Adrenal gland (tissue), 12 donors: ENCODE results near the gene NCDN. TPM values are rescaled to one million over a fixed set of nuclear protein-coding genes. Genes with fewer than 3 reads are reported as not detected.
A peak's percentile ranks its signal among the peaks of the same experiment; 100 is the strongest.

Source experiments
- DNase-seq, 7 donors: peaks; one replicate each; pipeline ENCODE4 v3.0.0-alpha.2; 2019 to 2020
- H3K27ac ChIP-seq, 5 donors: fragments of 200-600 bp; sonication (generic) in 4 of 5; 1 replicate in 3 of 5; 2 replicates in 2 of 5; pipeline versions ENCODE4 v1.5.1 to v1.8.0; 2016 to 2020; ENCODE audit warnings: mild to moderate bottlenecking in 1 of 5
- H3K27me3 ChIP-seq: fragments of 200-600 bp; 2 replicates; pipeline ENCODE4 v1.8.0; 2021
- H3K36me3 ChIP-seq, 2 donors: fragments of 200-600 bp; replicated peaks in 1 of 2; 1 replicate in 1 of 2; 2 replicates in 1 of 2; pipeline versions ENCODE4 v1.5.1 to v1.8.0; 2018 to 2022
- H3K4me1 ChIP-seq, 2 donors: fragments of 200-600 bp; replicated peaks in 1 of 2; 1 replicate in 1 of 2; 2 replicates in 1 of 2; pipeline versions ENCODE4 v1.5.1 to v1.8.0; 2018 to 2021
- H3K4me3 ChIP-seq, 4 donors: fragments of 200-600 bp; sonication (generic) in 3 of 4; one replicate each; pipeline ENCODE4 v1.5.1; 2016 to 2018
- H3K9me3 ChIP-seq, 3 donors: fragments of 200-600 bp; sonication (generic) in 1 of 3; replicated peaks in 1 of 3; 1 replicate in 2 of 3; 2 replicates in 1 of 3; pipeline versions ENCODE4 v1.5.1 to v1.8.0; 2016 to 2021
- POLR2A ChIP-seq, 2 donors: fragments of 450-650 bp; IDR thresholded peaks; one replicate each; pipeline ENCODE4 v1.6.1; 2017; ENCODE audit warnings: antibody characterized with exemption in 2 of 2, mild to moderate bottlenecking in 2 of 2, moderate library complexity in 1 of 2
- WGBS, 4 donors: extraction: QIAGEN DNeasy Blood & Tissue Kit in 2 of 4; methylation state at CpG; one replicate each; pipeline versions ENCODE4 v1.1.5 to v1.1.7; 2013 to 2017; 5-methylcytosine and 5-hydroxymethylcytosine counted together
- intact Hi-C, 2 donors: fragments of 100-400 bp; cut with DNase I; formaldehyde crosslinking; loops; one replicate each; pipeline versions ENCODE4 v1.14.1 to v1.15.0; 2022 to 2023
- polyA plus RNA-seq, 3 donors: library from polyadenylated mRNA; stranded (reverse); fragments of 200-250 nt in 2 of 3; fragments of 350-450 nt in 1 of 3; fragmentation: Illumina TruSeq in 1 of 3; extraction: RNeasy Lipid Tissue Mini Kit (QIAGEN cat#74804) in 1 of 3; gene quantifications; one replicate each; pipeline ENCODE4 v1.2.3, GENCODE V29; 2013 to 2014
- total RNA-seq, 9 donors: library from RNA; depleted of rRNA in 4 of 9; stranded (reverse); fragments of >200 nt in 4 of 9; fragments of 120-200 nt in 1 of 9; fragmentation: NEBNext Ultra II Directional in 1 of 9; extraction: Animal tissue kit (Norgen Biotek cat#: 25700) in 1 of 9; gene quantifications; one replicate each; pipeline versions ENCODE4 v1.1.0 to v1.2.4, GENCODE V29; 2013 to 2023
- TF ChIP-seq, protein P1 (sequence below), 6 experiments: fragments of 450-650 bp in 4 of 6; fragments of 200-600 bp in 2 of 6; sonication (generic) in 1 of 6; IDR thresholded peaks; 1 replicate in 5 of 6; 2 replicates in 1 of 6; pipeline versions ENCODE4 v1.5.1 to v1.8.0; 2016 to 2021; ENCODE audit warnings: antibody characterized with exemption in 6 of 6, mild to moderate bottlenecking in 2 of 6, moderate library complexity in 1 of 6
- donor health status: healthy with polysubstance abuse.
- donor health status: Bipolar disorder and iron deficiency.
- donor health status: DM: yes; HTN: yes; CAD: no.
- donor health status: DM: no; HTN: no; CAD: no.
- donor health status: DM: no; HTN: no; CAD: no.
- donor health status: DM: yes; HTN: yes; CAD: no.

The NCDN gene
- total and polyA plus RNA-seq, 12 donors = 12.0 to 49.3 (median 38.7) TPM

DNA sequence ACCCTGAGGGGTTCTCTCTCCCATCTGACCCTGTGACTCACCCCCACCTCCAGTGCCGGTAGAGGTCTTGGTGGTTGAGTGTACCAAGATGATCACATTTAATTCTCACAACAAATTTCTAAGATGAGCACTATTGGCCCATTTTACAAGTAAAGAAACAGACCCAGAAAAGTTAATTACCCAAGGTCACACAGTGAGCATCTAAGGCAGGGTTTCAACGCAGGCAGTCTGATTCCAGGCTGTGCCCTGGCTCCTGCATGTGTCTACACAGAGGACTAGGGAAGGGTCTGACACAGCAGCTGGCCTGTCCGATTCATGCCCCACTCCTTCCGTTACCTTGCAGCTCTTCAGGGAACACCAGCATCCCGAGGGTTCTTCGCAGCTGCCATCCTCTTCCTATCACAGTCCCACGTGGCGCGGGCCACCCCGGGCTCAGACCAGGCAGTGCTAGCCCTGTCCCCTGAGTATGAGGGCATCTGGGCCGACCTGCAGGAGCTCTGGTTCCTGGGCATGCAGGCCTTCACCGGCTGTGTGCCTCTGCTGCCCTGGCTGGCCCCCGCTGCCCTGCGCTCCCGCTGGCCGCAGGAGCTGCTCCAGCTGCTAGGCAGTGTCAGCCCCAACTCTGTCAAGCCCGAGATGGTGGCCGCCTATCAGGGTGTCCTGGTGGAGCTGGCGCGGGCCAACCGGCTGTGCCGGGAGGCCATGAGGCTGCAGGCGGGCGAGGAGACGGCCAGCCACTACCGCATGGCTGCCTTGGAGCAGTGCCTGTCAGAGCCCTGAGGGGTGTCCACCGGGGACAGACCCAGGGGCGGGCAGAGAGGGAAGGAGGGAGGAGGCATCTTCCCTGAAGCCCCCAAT, 7.5 kb downstream of the NCDN start:
- intact Hi-C loops = loop anchor here (5.0 to 10.0 kb wide), 5 partner anchors 113 to 360 kb away; partner anchors contain the start of gene C1orf216 (in 1 of the 2)
- TF ChIP-seq, protein P1, sequence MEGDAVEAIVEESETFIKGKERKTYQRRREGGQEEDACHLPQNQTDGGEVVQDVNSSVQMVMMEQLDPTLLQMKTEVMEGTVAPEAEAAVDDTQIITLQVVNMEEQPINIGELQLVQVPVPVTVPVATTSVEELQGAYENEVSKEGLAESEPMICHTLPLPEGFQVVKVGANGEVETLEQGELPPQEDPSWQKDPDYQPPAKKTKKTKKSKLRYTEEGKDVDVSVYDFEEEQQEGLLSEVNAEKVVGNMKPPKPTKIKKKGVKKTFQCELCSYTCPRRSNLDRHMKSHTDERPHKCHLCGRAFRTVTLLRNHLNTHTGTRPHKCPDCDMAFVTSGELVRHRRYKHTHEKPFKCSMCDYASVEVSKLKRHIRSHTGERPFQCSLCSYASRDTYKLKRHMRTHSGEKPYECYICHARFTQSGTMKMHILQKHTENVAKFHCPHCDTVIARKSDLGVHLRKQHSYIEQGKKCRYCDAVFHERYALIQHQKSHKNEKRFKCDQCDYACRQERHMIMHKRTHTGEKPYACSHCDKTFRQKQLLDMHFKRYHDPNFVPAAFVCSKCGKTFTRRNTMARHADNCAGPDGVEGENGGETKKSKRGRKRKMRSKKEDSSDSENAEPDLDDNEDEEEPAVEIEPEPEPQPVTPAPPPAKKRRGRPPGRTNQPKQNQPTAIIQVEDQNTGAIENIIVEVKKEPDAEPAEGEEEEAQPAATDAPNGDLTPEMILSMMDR (IDR thresholded peaks at IDR 0.05) = peak in 1 of 6 experiments; percentile 5
- no peak for TF ChIP-seq POLR2A (IDR thresholded peaks at IDR 0.05)
- no peak overlapping the region for H3K4me3 ChIP-seq
- peaks cover 0 to 32% of the 10 kb centered on the region in 2 donors for H3K36me3 ChIP-seq
- no peaks in the 10 kb centered on the region for H3K9me3 ChIP-seq
- H3K27me3 ChIP-seq = no peaks in the 10 kb centered on the region
- H3K4me1 ChIP-seq = peaks cover 0 to 22% of the 10 kb centered on the region in 2 donors
- peak in 1 of 7 donors; percentile 51 for DNase-seq
- WGBS, 4 donors = 75 to 91% (median 85%) methylated on average over 10 to 28 of the region's 28 CpGs
- no peak overlapping the region for H3K27ac ChIP-seq

DNA sequence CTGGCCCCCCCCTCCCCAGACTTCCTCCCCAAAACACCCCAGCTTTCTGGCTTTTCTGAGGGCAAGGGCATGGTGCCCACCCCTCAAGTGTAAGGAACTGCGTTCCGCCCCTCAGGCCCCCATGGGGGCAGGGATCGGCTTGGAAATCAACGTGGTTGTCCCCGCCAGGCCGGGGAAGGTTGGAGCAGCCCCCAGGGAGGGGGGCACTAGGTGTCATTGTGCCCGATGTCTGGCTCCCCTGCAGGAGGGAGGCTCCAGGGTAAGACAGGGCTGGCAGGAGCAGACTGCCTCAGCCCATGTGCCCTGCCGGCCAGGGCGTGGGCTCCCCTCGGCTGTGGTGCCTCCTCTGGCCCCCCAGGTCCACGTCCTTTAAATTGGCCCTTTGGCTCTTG, 8.1 kb downstream of the NCDN start:
- Histone ChIP-seq H3K4me1 (peaks cover 0 to 22% of the 10 kb centered on the region in 2 donors), H3K36me3 (peaks cover 0 to 32% of the 10 kb centered on the region in 2 donors), H3K9me3 (no peaks in the 10 kb centered on the region), H3K4me3 (no peak overlapping the region), H3K27me3 (no peaks in the 10 kb centered on the region), H3K27ac (no peak overlapping the region)
- DNase-seq = peak in 1 of 7 donors; percentile 48
- intact Hi-C loops = loop anchor here (5.0 to 10.0 kb wide), 4 partner anchors 113 to 361 kb away; partner anchors contain the start of gene C1orf216 (in 1 of the 2)
- TF ChIP-seq, protein P1 (IDR thresholded peaks at IDR 0.05) = no peak
- no peak for TF ChIP-seq POLR2A (IDR thresholded peaks at IDR 0.05)
- 90 to 96% (median 93%) methylated on average over 8 to 11 of the region's 11 CpGs; no CpG with 5 or more reads in 1 of the 4 donors for WGBS, 4 donors

GRCh38 chr1:35567947-35568558, 10.5 kb downstream of the NCDN start:
- DNase-seq = no peak
- Histone ChIP-seq H3K4me3 (no peak overlapping the region), H3K27ac (no peak overlapping the region), H3K9me3 (no peaks in the 10 kb centered on the region), H3K36me3 (peaks cover 0 to 21% of the 10 kb centered on the region in 2 donors), H3K27me3 (peaks cover 7% of the 10 kb centered on the region), H3K4me1 (peaks cover 3 to 22% of the 10 kb centered on the region in 2 donors)
- intact Hi-C loops = loop anchor here (5.0 to 10.0 kb wide), 4 partner anchors 116 to 363 kb away; partner anchors contain the start of gene C1orf216 (in 1 of the 2)
- 62 to 72% (median 67%) methylated on average over 9 of the region's 9 CpGs for WGBS, 4 donors
- TF ChIP-seq, protein P1 (IDR thresholded peaks at IDR 0.05) = no peak
- no peak for TF ChIP-seq POLR2A (IDR thresholded peaks at IDR 0.05)

DNA sequence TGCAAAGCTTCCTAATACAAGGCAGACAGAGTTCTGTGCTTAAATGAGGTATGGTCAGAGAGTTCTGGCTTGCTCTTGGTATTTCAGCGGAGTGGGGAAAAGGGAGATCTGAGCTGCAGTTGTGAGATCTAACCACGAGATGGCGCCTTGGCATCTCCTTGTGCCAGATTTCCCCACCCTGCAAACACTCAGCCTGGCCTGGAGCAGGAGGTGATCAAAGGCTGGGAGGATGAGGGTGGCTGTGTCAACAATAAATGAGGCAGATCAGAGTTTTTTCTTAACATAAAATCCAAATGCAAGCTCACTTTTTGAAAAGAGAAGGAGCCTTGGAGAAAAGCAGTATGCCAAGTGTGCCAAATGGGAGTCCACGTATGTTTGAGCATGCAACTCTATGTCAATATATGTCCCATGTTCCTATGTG, 11.4 kb downstream of the NCDN start:
- DNase-seq = peak; percentile 59 to 90 (median 75)
- intact Hi-C loops = loop anchor here (5.0 to 10.0 kb wide), 4 partner anchors 117 to 364 kb away; partner anchors contain the start of gene C1orf216 (in 1 of the 2)
- peaks cover 6 to 27% of the 10 kb centered on the region in 2 donors for H3K4me1 ChIP-seq
- no peaks in the 10 kb centered on the region for H3K9me3 ChIP-seq
- H3K36me3 ChIP-seq = peaks cover 0 to 12% of the 10 kb centered on the region in 2 donors
- WGBS, 4 donors = 19 to 22% (median 21%) methylated on average over 4 of the region's 4 CpGs
- no peak overlapping the region for H3K4me3 ChIP-seq
- no peak overlapping the region for H3K27ac ChIP-seq
- peaks cover 15% of the 10 kb centered on the region for H3K27me3 ChIP-seq
- TF ChIP-seq, protein P1 (IDR thresholded peaks at IDR 0.05) = peak; percentile 73 to 92 (median 89)
- TF ChIP-seq POLR2A (IDR thresholded peaks at IDR 0.05) = no peak
